GM23338 (cell line): Measurements from ENCODE around the gene GCH1. TPM values are rescaled to one million over a fixed set of nuclear protein-coding genes. Genes with fewer than 3 reads are reported as not detected.

Experiments used
- ATAC-seq: fragments of 200-7000 bp; cut with Tn5 transposase; 3 replicates; pipeline ENCODE4 v1.9.1; 2020
- DNase-seq: peaks from one replicate; pipeline ENCODE4 v3.0.0-alpha.2; 2015; ENCODE audit warnings: low spot score
- H2AFZ ChIP-seq: fragments of 200-600 bp; sonication (generic); 2 replicates; pipeline ENCODE4 v1.8.0; 2016; ENCODE audit warnings: antibody characterized with exemption, mild to moderate bottlenecking, moderate library complexity
- H3F3A ChIP-seq: fragments of 200-600 bp; sonication (generic); replicated peaks from 2 replicates; pipeline ENCODE4 v1.8.0; 2017; ENCODE audit warnings: antibody characterized with exemption, mixed run types, low read depth
- H3K27ac ChIP-seq: fragments of 200-600 bp; sonication (generic); 2 replicates; pipeline ENCODE4 v1.6.1; 2016; ENCODE audit warnings: low read depth
- H3K27me3 ChIP-seq: fragments of 200-600 bp; sonication (generic); 2 replicates; pipeline ENCODE4 v1.8.0; 2016; ENCODE audit warnings: mild to moderate bottlenecking, mixed run types, moderate library complexity; ENCODE audit not compliant: insufficient read depth
- H3K36me3 ChIP-seq: fragments of 200-600 bp; sonication (generic); 2 replicates; pipeline ENCODE4 v1.8.0; 2016; ENCODE audit warnings: mild to moderate bottlenecking; ENCODE audit not compliant: insufficient read depth
- H3K4me1 ChIP-seq: fragments of 200-600 bp; sonication (generic); 2 replicates; pipeline ENCODE4 v1.8.0; 2016; ENCODE audit warnings: mild to moderate bottlenecking, moderate library complexity; ENCODE audit not compliant: insufficient read depth
- H3K4me2 ChIP-seq: fragments of 200-600 bp; sonication (generic); 2 replicates; pipeline ENCODE4 v1.7.1; 2017; ENCODE audit warnings: mixed run types
- H3K4me3 ChIP-seq: fragments of 200-600 bp; sonication (generic); 2 replicates; pipeline ENCODE4 v1.6.1; 2016; ENCODE audit warnings: mixed run types
- H3K79me2 ChIP-seq: fragments of 200-600 bp; sonication (generic); replicated peaks from 2 replicates; pipeline ENCODE4 v1.8.0; 2017; ENCODE audit warnings: mild to moderate bottlenecking; ENCODE audit not compliant: insufficient read depth
- H3K9me2 ChIP-seq: fragments of 200-600 bp; sonication (generic); 2 replicates; pipeline ENCODE4 v1.8.0; 2017; ENCODE audit not compliant: insufficient read depth
- H4K20me1 ChIP-seq: fragments of 200-600 bp; sonication (generic); replicated peaks from 2 replicates; pipeline ENCODE4 v1.8.0; 2017; ENCODE audit warnings: mild to moderate bottlenecking; ENCODE audit not compliant: insufficient read depth
- H3K27ac Mint-ChIP-seq: 2 replicates; pipeline ENCODE4 v1.8.0; 2020; ENCODE audit warnings: inconsistent platforms, mild to moderate bottlenecking, moderate library complexity, mixed read lengths
- H3K27me3 Mint-ChIP-seq: 3 replicates; pipeline ENCODE4 v1.8.0; 2022; ENCODE audit warnings: low read depth, mild to moderate bottlenecking, moderate library complexity, mixed read lengths, inconsistent platforms; ENCODE audit not compliant: insufficient read depth, poor library complexity
- H3K36me3 Mint-ChIP-seq: 3 replicates; pipeline ENCODE4 v1.8.0; 2021; ENCODE audit warnings: low read depth, mild to moderate bottlenecking, inconsistent platforms, moderate library complexity, mixed read lengths
- H3K4me1 Mint-ChIP-seq: 3 replicates; pipeline ENCODE4 v1.8.0; 2020; ENCODE audit warnings: mild to moderate bottlenecking, inconsistent platforms, mixed read lengths
- H3K4me3 Mint-ChIP-seq: 3 replicates; pipeline ENCODE4 v1.8.0; 2021; ENCODE audit warnings: moderate library complexity, mild to moderate bottlenecking, inconsistent platforms, mixed read lengths
- H3K9me3 Mint-ChIP-seq: 3 replicates; pipeline ENCODE4 v1.8.0; 2020; ENCODE audit warnings: moderate library complexity, mild to moderate bottlenecking, inconsistent platforms, mixed read lengths
- EZH2phosphoT487 ChIP-seq: fragments of 200-600 bp; sonication (generic); IDR thresholded peaks from one replicate; pipeline ENCODE4 v1.8.1; 2018; ENCODE audit warnings: antibody characterized with exemption; ENCODE audit not compliant: unreplicated experiment
- JUNB ChIP-seq: IDR thresholded peaks from one replicate; pipeline ENCODE4 v1.6.1; 2016; ENCODE audit warnings: antibody characterized with exemption; ENCODE audit not compliant: unreplicated experiment
- NANOG ChIP-seq: IDR thresholded peaks from 2 replicates; pipeline ENCODE4 v1.6.1; 2016; ENCODE audit warnings: antibody characterized with exemption, borderline replicate concordance
- STAT1 ChIP-seq: IDR thresholded peaks from one replicate; pipeline ENCODE4 v1.6.1; 2016; ENCODE audit warnings: antibody characterized with exemption; ENCODE audit not compliant: unreplicated experiment
- ZNF331 ChIP-seq: fragments of 250-450 bp; sonication (Bioruptor Pico); IDR thresholded peaks from 2 replicates; pipeline ENCODE4 v1.5.0; 2020; ENCODE audit warnings: low read depth, mild to moderate bottlenecking, moderate library complexity
- polyA plus RNA-seq: library from polyadenylated mRNA; unstranded; fragments of >200 nt; fragmentation: Nextera tagmentation; extraction: Ambion mirVana; gene quantifications from 2 replicates; pipeline ENCODE4 v1.2.1, GENCODE V29; 2016
- total RNA-seq: library from RNA; depleted of rRNA; stranded (reverse); fragments of >200 nt; shearing (Covaris generic); gene quantifications from 2 replicates; pipeline ENCODE4 v1.2.3, GENCODE V29; 2014
- TF ChIP-seq, protein P1 (sequence below), 2 experiments: fragments of 200-600 bp in 1 of 2; sonication (generic) in 1 of 2; conservative IDR thresholded peaks; 2 replicates each; pipeline versions ENCODE4 v1.5.1 to v1.6.1; 2016 to 2017; ENCODE audit warnings: antibody characterized with exemption in 2 of 2, low read depth in 2 of 2, mild to moderate bottlenecking in 2 of 2, moderate library complexity in 1 of 2
- TF ChIP-seq, protein P2 (sequence below): IDR thresholded peaks from 2 replicates; pipeline ENCODE4 v1.6.1; 2016; ENCODE audit warnings: antibody characterized with exemption
- TF ChIP-seq, protein P3 (sequence below): IDR thresholded peaks from one replicate; pipeline ENCODE4 v1.6.1; 2018; ENCODE audit warnings: antibody characterized with exemption; ENCODE audit not compliant: unreplicated experiment

GCH1 gene
- total and polyA plus RNA-seq, 2 experiments from 2014 or later: 8.7 to 15.0 TPM

DNA sequence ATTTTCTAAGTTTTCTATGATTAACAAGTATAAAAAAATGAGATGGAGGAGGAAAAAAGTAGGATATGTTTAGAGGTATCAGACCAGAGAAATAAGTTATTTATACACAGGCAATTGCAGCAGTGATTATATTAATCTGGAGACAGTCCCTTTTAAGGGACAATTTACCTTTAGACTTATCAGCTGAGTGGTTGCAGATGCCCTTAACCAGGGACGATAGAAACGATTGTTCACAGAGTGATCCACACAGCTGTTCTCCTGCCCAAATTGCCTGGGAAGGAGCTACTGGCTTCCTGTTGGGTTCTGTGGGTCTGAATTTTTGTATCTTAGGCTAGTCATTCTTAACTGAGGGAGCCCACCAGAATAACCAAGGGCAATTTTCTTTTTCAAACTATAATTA lies 66.4 kb downstream of the GCH1 start (continued):
- TF ChIP-seq, protein P1, sequence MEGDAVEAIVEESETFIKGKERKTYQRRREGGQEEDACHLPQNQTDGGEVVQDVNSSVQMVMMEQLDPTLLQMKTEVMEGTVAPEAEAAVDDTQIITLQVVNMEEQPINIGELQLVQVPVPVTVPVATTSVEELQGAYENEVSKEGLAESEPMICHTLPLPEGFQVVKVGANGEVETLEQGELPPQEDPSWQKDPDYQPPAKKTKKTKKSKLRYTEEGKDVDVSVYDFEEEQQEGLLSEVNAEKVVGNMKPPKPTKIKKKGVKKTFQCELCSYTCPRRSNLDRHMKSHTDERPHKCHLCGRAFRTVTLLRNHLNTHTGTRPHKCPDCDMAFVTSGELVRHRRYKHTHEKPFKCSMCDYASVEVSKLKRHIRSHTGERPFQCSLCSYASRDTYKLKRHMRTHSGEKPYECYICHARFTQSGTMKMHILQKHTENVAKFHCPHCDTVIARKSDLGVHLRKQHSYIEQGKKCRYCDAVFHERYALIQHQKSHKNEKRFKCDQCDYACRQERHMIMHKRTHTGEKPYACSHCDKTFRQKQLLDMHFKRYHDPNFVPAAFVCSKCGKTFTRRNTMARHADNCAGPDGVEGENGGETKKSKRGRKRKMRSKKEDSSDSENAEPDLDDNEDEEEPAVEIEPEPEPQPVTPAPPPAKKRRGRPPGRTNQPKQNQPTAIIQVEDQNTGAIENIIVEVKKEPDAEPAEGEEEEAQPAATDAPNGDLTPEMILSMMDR (conservative IDR thresholded peaks at IDR 0.05; ENCODE audit: low read depth in 2 of 2): no peak
- TF ChIP-seq, protein P2, sequence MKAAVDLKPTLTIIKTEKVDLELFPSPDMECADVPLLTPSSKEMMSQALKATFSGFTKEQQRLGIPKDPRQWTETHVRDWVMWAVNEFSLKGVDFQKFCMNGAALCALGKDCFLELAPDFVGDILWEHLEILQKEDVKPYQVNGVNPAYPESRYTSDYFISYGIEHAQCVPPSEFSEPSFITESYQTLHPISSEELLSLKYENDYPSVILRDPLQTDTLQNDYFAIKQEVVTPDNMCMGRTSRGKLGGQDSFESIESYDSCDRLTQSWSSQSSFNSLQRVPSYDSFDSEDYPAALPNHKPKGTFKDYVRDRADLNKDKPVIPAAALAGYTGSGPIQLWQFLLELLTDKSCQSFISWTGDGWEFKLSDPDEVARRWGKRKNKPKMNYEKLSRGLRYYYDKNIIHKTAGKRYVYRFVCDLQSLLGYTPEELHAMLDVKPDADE: no peak
- TF ChIP-seq EZH2phosphoT487: no peak
- no peak for TF ChIP-seq STAT1
- TF ChIP-seq ZNF331 (CRISPR knock-in tag): no peak
- TF ChIP-seq, protein P3, sequence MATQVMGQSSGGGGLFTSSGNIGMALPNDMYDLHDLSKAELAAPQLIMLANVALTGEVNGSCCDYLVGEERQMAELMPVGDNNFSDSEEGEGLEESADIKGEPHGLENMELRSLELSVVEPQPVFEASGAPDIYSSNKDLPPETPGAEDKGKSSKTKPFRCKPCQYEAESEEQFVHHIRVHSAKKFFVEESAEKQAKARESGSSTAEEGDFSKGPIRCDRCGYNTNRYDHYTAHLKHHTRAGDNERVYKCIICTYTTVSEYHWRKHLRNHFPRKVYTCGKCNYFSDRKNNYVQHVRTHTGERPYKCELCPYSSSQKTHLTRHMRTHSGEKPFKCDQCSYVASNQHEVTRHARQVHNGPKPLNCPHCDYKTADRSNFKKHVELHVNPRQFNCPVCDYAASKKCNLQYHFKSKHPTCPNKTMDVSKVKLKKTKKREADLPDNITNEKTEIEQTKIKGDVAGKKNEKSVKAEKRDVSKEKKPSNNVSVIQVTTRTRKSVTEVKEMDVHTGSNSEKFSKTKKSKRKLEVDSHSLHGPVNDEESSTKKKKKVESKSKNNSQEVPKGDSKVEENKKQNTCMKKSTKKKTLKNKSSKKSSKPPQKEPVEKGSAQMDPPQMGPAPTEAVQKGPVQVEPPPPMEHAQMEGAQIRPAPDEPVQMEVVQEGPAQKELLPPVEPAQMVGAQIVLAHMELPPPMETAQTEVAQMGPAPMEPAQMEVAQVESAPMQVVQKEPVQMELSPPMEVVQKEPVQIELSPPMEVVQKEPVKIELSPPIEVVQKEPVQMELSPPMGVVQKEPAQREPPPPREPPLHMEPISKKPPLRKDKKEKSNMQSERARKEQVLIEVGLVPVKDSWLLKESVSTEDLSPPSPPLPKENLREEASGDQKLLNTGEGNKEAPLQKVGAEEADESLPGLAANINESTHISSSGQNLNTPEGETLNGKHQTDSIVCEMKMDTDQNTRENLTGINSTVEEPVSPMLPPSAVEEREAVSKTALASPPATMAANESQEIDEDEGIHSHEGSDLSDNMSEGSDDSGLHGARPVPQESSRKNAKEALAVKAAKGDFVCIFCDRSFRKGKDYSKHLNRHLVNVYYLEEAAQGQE: no peak

DNA sequence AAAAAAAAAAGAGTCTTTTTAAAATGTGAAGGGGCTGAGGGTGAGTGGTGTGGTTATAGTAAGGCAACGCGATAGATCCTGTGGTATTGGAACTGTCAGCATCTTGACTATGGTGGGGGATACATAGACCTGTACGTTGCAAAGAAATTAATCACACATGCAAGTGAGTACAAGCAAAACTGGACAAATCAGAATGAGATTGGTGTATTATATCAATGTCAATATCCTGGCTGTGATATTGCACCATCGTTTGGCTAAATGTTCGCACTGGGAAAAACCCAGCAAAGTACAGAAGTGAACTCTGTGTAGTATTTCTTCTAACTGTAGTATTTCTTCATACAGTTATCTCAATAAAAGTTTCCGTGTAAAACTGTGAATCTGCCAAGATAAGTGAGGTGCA lies 67.9 kb downstream of the GCH1 start:
- Histone ChIP-seq H3K79me2 (no peaks in the 10 kb centered on the region), H3F3A (no peaks in the 10 kb centered on the region), H2AFZ (no peak overlapping the region), H3K4me2 (no peak overlapping the region), H4K20me1 (no peaks in the 10 kb centered on the region), H3K27me3 (no peaks in the 10 kb centered on the region), H3K9me2 (no peaks in the 10 kb centered on the region), H3K4me3 (no peak overlapping the region), H3K4me1 (no peaks in the 10 kb centered on the region), H3K36me3 (no peaks in the 10 kb centered on the region), H3K27ac (no peak overlapping the region)
- Mint-ChIP-seq H3K9me3 (no peaks in the 10 kb centered on the region; the same call in 2 of the 3 replicates), H3K27me3 (peaks cover 2% of the 10 kb centered on the region), H3K4me3 (no peak overlapping the region), H3K27ac (no peak overlapping the region), H3K36me3 (no peaks in the 10 kb centered on the region), H3K4me1 (no peaks in the 10 kb centered on the region)
- ATAC-seq: no peak
- TF ChIP-seq NANOG (no peak), JUNB (no peak), STAT1 (no peak)
- TF ChIP-seq, protein P2: no peak
- DNase-seq: no peak
